ENCODE measurements around the gene CWC15.

DNA sequence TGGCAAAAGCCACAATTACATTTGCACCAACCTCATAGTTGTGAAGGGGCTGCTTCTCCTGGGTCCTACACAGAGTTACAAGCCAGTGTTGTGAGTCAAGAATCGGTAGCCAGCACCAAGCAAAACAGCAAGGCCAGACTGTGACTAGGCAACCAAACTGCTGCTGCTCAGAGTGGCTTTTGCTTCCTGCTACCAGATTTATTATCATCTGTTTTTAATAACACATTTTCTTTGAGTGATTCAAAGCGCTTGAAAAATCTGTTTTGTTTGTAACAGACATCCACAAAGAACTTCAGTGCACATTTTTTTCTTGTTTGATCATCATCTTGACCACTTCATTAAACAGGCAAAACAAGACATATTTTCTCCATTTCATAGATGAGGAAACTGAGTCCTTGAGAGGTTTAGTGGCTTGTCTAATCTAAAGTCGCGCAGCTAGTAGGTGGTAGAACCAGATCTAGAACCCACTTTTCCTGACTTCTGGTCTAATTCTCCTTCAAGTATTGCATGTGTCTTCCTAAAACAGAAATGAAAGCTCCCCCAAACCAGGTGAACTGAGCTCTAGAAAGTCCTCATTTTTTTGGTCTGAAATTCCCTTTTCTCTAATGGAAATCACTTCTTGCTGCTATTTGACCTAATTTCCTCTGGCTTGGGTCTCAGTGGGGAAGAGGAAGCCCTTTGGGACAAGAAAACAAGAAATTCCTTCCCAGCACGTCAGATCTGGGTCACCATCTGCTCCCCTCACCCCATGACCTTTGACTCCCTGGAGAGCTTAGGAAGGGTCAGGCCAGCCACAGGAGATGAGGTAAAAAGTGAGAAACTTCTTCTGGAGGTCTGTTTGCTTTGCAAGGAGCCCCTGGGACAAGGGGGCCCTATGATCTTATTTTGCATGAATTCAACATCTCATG, 39.9 kb downstream of the CWC15 start:
- TF ChIP-seq POLR2AphosphoS5 (IDR thresholded peaks at IDR 0.05) (peak; percentile 38), POLR2A (IDR thresholded peaks at IDR 0.05) (no peak), EP300 (IDR thresholded peaks at IDR 0.05) (no peak)
- TF ChIP-seq, protein P1, sequence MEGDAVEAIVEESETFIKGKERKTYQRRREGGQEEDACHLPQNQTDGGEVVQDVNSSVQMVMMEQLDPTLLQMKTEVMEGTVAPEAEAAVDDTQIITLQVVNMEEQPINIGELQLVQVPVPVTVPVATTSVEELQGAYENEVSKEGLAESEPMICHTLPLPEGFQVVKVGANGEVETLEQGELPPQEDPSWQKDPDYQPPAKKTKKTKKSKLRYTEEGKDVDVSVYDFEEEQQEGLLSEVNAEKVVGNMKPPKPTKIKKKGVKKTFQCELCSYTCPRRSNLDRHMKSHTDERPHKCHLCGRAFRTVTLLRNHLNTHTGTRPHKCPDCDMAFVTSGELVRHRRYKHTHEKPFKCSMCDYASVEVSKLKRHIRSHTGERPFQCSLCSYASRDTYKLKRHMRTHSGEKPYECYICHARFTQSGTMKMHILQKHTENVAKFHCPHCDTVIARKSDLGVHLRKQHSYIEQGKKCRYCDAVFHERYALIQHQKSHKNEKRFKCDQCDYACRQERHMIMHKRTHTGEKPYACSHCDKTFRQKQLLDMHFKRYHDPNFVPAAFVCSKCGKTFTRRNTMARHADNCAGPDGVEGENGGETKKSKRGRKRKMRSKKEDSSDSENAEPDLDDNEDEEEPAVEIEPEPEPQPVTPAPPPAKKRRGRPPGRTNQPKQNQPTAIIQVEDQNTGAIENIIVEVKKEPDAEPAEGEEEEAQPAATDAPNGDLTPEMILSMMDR (IDR thresholded peaks at IDR 0.05), result no peak

Data from gastroesophageal sphincter (tissue), 3 donors.